Heart right ventricle (tissue), 16 donors: ENCODE results near the gene SNTA1. TPM values are rescaled to one million over a fixed set of nuclear protein-coding genes. Genes with fewer than 3 reads are reported as not detected.
"Not testable (repeated sequence)": the region's sequence is repeated elsewhere in the genome, so short reads cannot be mapped to it uniquely, and the experiment has no call there.

Experiments used
- ATAC-seq, 8 donors: fragments of 200-7000 bp; cut with Tn5 transposase; one replicate each; pipeline ENCODE4 v1.9.1; 2020; ENCODE audit warnings: mild to moderate bottlenecking in 8 of 8, moderate library complexity in 8 of 8, moderate number of reproducible peaks in 1 of 8
- DNase-seq, 2 donors: peaks; one replicate each; pipeline ENCODE4 v3.0.0-alpha.2; 2020
- H3K27ac ChIP-seq, 10 donors: fragments of 200-600 bp; sonication (generic) in 2 of 10; one replicate each; pipeline versions ENCODE4 v1.5.0 to v1.8.0; 2020 to 2022; ENCODE audit warnings: mild to moderate bottlenecking in 3 of 10
- H3K27me3 ChIP-seq, 7 donors: fragments of 200-600 bp; one replicate each; pipeline ENCODE4 v1.8.0; 2021 to 2022; ENCODE audit warnings: mild to moderate bottlenecking in 2 of 7
- H3K36me3 ChIP-seq, 9 donors: fragments of 200-600 bp; sonication (generic) in 1 of 9; one replicate each; pipeline versions ENCODE4 v1.5.0 to v1.8.0; 2020 to 2022; ENCODE audit warnings: mild to moderate bottlenecking in 2 of 9
- H3K4me1 ChIP-seq, 9 donors: fragments of 200-600 bp; sonication (generic) in 1 of 9; one replicate each; pipeline versions ENCODE4 v1.5.0 to v1.8.0; 2020 to 2022; ENCODE audit warnings: mild to moderate bottlenecking in 4 of 9
- H3K4me3 ChIP-seq, 10 donors: fragments of 200-600 bp; sonication (generic) in 2 of 10; one replicate each; pipeline versions ENCODE4 v1.5.0 to v1.8.0; 2020 to 2022; ENCODE audit warnings: mild to moderate bottlenecking in 7 of 10, moderate library complexity in 2 of 10
- H3K9me3 ChIP-seq, 11 donors: fragments of 200-600 bp in 10 of 11; sonication (generic) in 2 of 11; one replicate each; pipeline versions ENCODE4 v1.5.0 to v1.8.0; 2013 to 2022; ENCODE audit warnings: mild to moderate bottlenecking in 2 of 11, control low read depth in 1 of 11, moderate library complexity in 1 of 11
- WGBS, 2 donors: extraction: QIAGEN DNeasy Blood & Tissue Kit; methylation state at CpG; one replicate each; pipeline ENCODE4 v1.1.7; 2013; ENCODE audit warnings: inconsistent platforms in 1 of 2; 5-methylcytosine and 5-hydroxymethylcytosine counted together
- intact Hi-C, 10 donors: fragments of 100-400 bp; cut with DNase I; formaldehyde crosslinking; loops; one replicate each; pipeline versions ENCODE4 v1.11.1 to v1.14.2; 2022
- polyA plus RNA-seq, 2 donors: library from polyadenylated mRNA; stranded (reverse); fragments of 200-250 nt; gene quantifications; one replicate each; pipeline ENCODE4 v1.2.3, GENCODE V29; 2013
- total RNA-seq, 10 donors: library from RNA; stranded (reverse); fragmentation: NEBNext Ultra II Directional in 3 of 10; extraction: Animal tissue kit (Norgen Biotek cat#: 25700) in 3 of 10; gene quantifications; one replicate each; pipeline versions ENCODE4 v1.2.1 to v1.2.4, GENCODE V29; 2021 to 2023
- TF ChIP-seq, protein P1 (sequence below), 9 donors: fragments of 200-600 bp; sonication (generic) in 2 of 9; IDR thresholded peaks; one replicate each; pipeline versions ENCODE4 v1.5.0 to v1.8.0; 2021 to 2022; ENCODE audit warnings: antibody characterized with exemption in 9 of 9, mild to moderate bottlenecking in 5 of 9, moderate library complexity in 1 of 9
- donor health status: Arrhythmogenic right ventricular cardiomyopathy.
- donor health status: ischemic (EF 13 %, LVEDD 7.1; RV severe dilation, severe dysfunction).
- donor health status: healthy with polysubstance abuse.
- donor health status: DM: no; HTN: yes; CAD: no.
- donor health status: DM: no; HTN: no; CAD: no.
- donor health status: ischemic (EF 25% LVEDD 6.9; RV normal size, moderate dysfunction).
- donor health status: ischemic (EF 25% LVEDD 5.7; RV mildly dilated, moderate dysfunction).
- donor health status: healthy.
- donor health status: DM: yes; HTN: yes; CAD: no.
- donor health status: Ischemic cardiomyopathy.
- donor health status: ischemic (EF 35%, LVEDD 5.7; RV mildly dilated, moderate dysfunction).
- donor health status: nonischemic (EF 11% LVEDD 7.7; RV severe dilation, severe dysfunction).
- donor health status: DM: yes; HTN: yes; CAD: no.
- donor health status: PGD.
- donor health status: ischemic (EF 29% LVEDD 5.4; RV normal size, mild dysfunction).
- donor health status: nonischemic (EF 23%, LVEDD 6.1; RV moderate dilation, normal function).

The SNTA1 gene
- total and polyA plus RNA-seq, 12 donors, result 83.7 to 219 (median 150) TPM

DNA sequence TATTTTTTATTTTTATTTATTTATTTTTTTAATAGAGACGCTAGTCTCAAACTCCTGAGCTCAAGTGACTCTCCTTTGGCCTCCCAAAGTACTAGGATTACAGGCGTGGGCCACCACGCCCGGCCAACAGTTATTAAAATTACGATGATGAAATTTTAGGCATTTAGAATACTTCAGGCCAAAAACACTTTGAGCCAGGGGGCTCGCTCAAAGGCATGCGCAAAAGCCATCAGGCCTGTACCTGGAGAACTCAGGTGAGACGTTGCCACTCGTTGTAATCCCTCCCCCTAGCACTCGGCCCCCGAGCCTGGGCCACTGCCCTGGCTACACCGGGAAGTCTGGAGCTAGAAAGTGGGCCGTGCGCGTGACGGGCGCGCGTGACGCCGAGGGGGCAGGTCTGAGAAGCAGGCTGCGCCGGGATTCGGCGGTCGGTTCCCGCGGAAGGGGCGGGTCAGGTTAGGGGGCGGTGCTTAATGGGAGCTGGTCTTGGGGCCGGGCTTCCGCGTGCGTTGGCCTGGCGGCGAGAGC is 46.0 kb upstream of the SNTA1 start:
- intact Hi-C loops, result loop anchor here in 1 of 10 donors (2.0 kb wide), 1 partner anchor 69 kb away; no protein-coding TSS in a partner anchor
- peak overlapping the region; percentile 44 to 98 (median 88) for H3K27ac ChIP-seq
- peak overlapping the region in 9 of 10 donors; percentile 27 to 99 (median 91) for H3K4me3 ChIP-seq
- peaks cover 3 to 24% (median 22%) of the 10 kb centered on the region in 9 donors for H3K4me1 ChIP-seq
- peaks cover 0 to 11% (median 0%) of the 10 kb centered on the region in 9 donors for H3K36me3 ChIP-seq
- no peaks in the 10 kb centered on the region for H3K9me3 ChIP-seq
- no peaks in the 10 kb centered on the region for H3K27me3 ChIP-seq
- 4% methylated on average over 29 to 36 of the region's 36 CpGs for WGBS, 2 donors
- peak; percentile 98 to 100 (median 99) for ATAC-seq
- DNase-seq, result peak; percentile 99 to 100
- TF ChIP-seq, protein P1, sequence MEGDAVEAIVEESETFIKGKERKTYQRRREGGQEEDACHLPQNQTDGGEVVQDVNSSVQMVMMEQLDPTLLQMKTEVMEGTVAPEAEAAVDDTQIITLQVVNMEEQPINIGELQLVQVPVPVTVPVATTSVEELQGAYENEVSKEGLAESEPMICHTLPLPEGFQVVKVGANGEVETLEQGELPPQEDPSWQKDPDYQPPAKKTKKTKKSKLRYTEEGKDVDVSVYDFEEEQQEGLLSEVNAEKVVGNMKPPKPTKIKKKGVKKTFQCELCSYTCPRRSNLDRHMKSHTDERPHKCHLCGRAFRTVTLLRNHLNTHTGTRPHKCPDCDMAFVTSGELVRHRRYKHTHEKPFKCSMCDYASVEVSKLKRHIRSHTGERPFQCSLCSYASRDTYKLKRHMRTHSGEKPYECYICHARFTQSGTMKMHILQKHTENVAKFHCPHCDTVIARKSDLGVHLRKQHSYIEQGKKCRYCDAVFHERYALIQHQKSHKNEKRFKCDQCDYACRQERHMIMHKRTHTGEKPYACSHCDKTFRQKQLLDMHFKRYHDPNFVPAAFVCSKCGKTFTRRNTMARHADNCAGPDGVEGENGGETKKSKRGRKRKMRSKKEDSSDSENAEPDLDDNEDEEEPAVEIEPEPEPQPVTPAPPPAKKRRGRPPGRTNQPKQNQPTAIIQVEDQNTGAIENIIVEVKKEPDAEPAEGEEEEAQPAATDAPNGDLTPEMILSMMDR (IDR thresholded peaks at IDR 0.05), result no peak

DNA sequence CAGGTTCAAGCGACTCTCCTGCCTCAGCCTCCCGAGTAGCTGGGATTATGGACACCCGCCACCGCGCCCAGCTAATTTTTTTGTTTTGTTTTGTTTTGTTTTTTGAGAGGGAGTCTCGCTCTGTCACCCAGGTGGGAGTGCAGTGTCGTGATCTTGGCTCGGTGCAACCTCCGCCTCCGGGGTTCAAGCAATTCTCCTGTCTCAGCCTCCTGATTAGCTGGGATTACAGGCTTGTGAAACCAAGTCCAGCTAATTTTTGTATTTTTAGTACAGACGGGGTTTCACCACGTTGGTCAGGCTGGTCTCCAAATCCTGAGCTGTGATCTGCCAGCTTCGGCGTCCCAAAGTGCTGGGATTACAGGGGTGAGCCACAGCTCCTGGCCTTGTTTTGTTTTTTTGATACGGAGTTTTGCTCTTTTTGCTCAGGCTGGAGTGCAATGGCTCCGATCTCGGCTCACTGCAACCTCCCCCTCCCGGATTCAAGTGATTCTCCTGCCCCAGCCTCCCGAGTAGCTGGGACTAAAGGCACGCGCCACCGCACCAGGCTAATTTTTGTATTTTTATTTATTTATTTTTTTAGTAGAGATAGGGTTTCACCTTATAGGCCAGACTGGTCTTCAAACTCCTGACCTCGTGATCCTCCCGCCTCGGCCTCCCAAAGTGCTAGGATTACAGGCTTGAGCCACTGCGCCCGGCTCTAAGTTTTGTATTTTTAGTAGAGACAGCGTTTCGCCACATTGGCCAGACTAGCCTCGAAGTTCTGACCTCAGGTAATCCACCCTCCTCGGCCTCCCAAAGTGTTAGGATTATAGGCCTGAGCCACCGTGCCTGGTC is 45.3 kb upstream of the SNTA1 start:
- DNase-seq, H3K27me3 ChIP-seq, H3K9me3 ChIP-seq, ATAC-seq, intact Hi-C loops: not testable (repeated sequence)
- Histone ChIP-seq H3K36me3 (peaks cover 0 to 11% (median 0%) of the 10 kb centered on the region in 9 donors), H3K27ac (peak overlapping the region; percentile 44 to 98 (median 88)), H3K4me3 (peak overlapping the region in 9 of 10 donors; percentile 27 to 99 (median 91)), H3K4me1 (peaks cover 3 to 24% (median 22%) of the 10 kb centered on the region in 9 donors)
- WGBS, 2 donors, result 95 to 96% methylated on average over 32 of the region's 32 CpGs

DNA sequence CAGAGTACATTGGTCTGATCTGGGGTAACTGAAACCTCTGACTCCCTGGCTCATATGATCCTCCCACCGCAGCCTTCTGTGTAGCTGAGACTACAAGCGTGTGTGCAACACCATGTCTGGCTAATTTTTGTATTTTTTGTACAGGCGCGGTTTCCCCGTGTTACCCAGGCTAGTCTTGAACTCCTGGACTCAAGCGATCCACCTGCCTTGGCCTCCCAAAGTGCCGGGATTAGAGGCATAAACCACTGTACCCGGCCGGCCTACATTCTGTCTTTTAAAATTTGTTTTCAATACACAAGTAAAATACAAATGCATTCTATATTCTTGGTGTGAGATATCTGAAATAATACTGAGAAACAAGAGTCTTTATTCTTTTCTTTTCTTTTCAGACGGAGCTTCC is 44.6 kb upstream of the SNTA1 start:
- intact Hi-C loops, result no loop called here
- Histone ChIP-seq H3K27me3 (no peaks in the 10 kb centered on the region), H3K36me3 (peaks cover 0 to 4% (median 0%) of the 10 kb centered on the region in 9 donors), H3K9me3 (no peaks in the 10 kb centered on the region), H3K4me1 (peaks cover 3 to 24% (median 22%) of the 10 kb centered on the region in 9 donors), H3K27ac (no peak overlapping the region), H3K4me3 (no peak overlapping the region)
- 94 to 96% methylated on average over 10 of the region's 10 CpGs for WGBS, 2 donors
- TF ChIP-seq, protein P1 (IDR thresholded peaks at IDR 0.05), result no peak
- DNase-seq (no peak), ATAC-seq (no peak)

DNA sequence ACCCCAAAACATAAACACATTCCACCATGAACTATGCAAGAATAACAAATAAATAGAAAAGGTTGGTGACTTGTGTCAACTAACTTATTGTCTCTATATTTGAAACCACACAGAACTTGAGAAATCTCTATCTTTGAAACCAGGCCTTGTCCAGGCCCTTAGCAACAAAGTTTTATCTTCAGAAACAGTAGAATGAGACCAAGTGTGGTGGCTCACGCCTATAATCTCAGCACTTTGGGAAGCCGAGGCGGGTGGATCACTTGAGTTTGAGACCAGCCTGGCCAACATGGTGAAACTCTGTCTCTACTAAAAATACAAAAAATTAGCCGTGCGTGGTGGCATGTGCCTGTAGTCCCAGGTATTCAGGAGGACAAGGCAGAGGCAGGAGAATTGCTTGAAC is 39.6 kb upstream of the SNTA1 start:
- H3K27ac ChIP-seq, intact Hi-C loops, H3K4me3 ChIP-seq, DNase-seq, H3K4me1 ChIP-seq, ATAC-seq, H3K36me3 ChIP-seq, H3K9me3 ChIP-seq, H3K27me3 ChIP-seq: not testable (repeated sequence)
- 91 to 92% methylated on average over 5 of the region's 5 CpGs for WGBS, 2 donors

DNA sequence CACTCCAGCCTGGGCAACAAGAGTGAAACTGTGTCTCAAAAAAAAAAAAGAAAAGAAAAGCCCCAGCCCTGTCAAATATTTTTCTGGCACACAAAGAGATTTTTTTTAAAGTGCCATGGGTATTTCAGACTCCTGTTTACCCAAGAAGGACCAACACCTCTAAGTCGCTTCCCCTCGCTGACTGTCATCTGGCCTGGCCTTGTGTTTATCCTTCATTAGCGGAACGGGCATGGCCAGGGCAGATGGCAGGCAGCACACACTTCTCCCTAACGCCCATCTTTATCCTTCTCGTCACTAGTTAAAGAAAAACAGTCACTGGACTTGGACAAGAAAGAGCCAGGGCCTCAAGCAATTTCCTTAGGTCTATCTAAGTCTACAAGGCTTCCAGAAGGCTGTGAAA is 39.0 kb upstream of the SNTA1 start:
- ATAC-seq (no peak), DNase-seq (no peak)
- intact Hi-C loops, result no loop called here
- 84 to 85% methylated on average over 6 of the region's 6 CpGs for WGBS, 2 donors
- Histone ChIP-seq H3K4me1 (no peaks in the 10 kb centered on the region), H3K9me3 (no peaks in the 10 kb centered on the region), H3K36me3 (no peaks in the 10 kb centered on the region), H3K4me3 (no peak overlapping the region), H3K27me3 (no peaks in the 10 kb centered on the region), H3K27ac (no peak overlapping the region)
- TF ChIP-seq, protein P1 (IDR thresholded peaks at IDR 0.05), result no peak
